Testis (tissue), 3 donors: ENCODE data around the gene GPR21. TPM values are rescaled to one million over a fixed set of nuclear protein-coding genes. Genes with fewer than 3 reads are reported as not detected.

ENCODE experiments used
- DNase-seq: peaks from one replicate; pipeline ENCODE4 v3.0.0-alpha.2; 2019
- H3K27ac ChIP-seq, 2 donors: fragments of 200-600 bp; sonication (generic); one replicate each; pipeline ENCODE4 v1.5.1; 2019
- H3K27me3 ChIP-seq: fragments of 200-600 bp; sonication (generic); one replicate; pipeline ENCODE4 v1.5.1; 2019
- H3K36me3 ChIP-seq: fragments of 200-600 bp; sonication (generic); one replicate; pipeline ENCODE4 v1.5.1; 2017; ENCODE audit warnings: low read depth; ENCODE audit errors: missing control alignments
- H3K4me1 ChIP-seq: fragments of 200-600 bp; sonication (generic); one replicate; pipeline ENCODE4 v1.5.1; 2019
- H3K4me3 ChIP-seq, 2 donors: fragments of 200-600 bp; sonication (generic); one replicate each; pipeline ENCODE4 v1.5.1; 2017 to 2019
- H3K9me3 ChIP-seq: fragments of 200-600 bp; sonication (generic); one replicate; pipeline ENCODE4 v1.5.1; 2017
- CTCF ChIP-seq, 3 experiments: fragments of 450-650 bp in 2 of 3; fragments of 200-600 bp in 1 of 3; sonication (generic) in 1 of 3; IDR thresholded peaks; one replicate each; pipeline ENCODE4 v1.5.1; 2016 to 2019; ENCODE audit warnings: antibody characterized with exemption in 3 of 3, mild to moderate bottlenecking in 2 of 3, moderate library complexity in 1 of 3
- POLR2A ChIP-seq: fragments of 450-650 bp; IDR thresholded peaks from one replicate; pipeline ENCODE4 v1.6.1; 2017; ENCODE audit warnings: antibody characterized with exemption, mild to moderate bottlenecking, moderate library complexity
- WGBS, 2 donors: methylation state at CpG; one replicate each; pipeline ENCODE4 v1.1.5; 2018; 5-methylcytosine and 5-hydroxymethylcytosine counted together
- intact Hi-C: fragments of 100-400 bp; cut with DNase I; formaldehyde crosslinking; loops from one replicate; pipeline ENCODE4 v1.15.1; 2023; ENCODE audit warnings: low total_unique reads
- polyA plus RNA-seq: library from polyadenylated mRNA; stranded (reverse); fragments of 350-450 nt; fragmentation: Illumina TruSeq; extraction: RNeasy Lipid Tissue Mini Kit (QIAGEN cat#74804); gene quantifications from one replicate; pipeline ENCODE4 v1.2.3, GENCODE V29; 2014; ENCODE audit warnings: low read depth, low replicate concordance; ENCODE audit not compliant: insufficient read depth
- total RNA-seq, 2 donors: library from RNA; depleted of rRNA; stranded (reverse); fragments of >200 nt; gene quantifications; one replicate each; pipeline ENCODE4 v1.2.3, GENCODE V29; 2016

GPR21 gene
- total and polyA plus RNA-seq, 3 donors from 2014 or later = 3.5 to 6.7 TPM; not detected in 1

- Histone ChIP-seq H3K27ac (peak overlapping the region; percentile 61 to 71), H3K4me1 (peaks cover 9% of the 10 kb centered on the region), H3K4me3 (no peak overlapping the region), H3K36me3 (no peaks in the 10 kb centered on the region), H3K9me3 (no peaks in the 10 kb centered on the region), H3K27me3 (no peaks in the 10 kb centered on the region)
- TF ChIP-seq POLR2A (no peak), CTCF (IDR thresholded peaks at IDR 0.05) (no peak)
- WGBS, 2 donors = 49 to 87% methylated on average over 2 of the region's 2 CpGs
- no peak for DNase-seq
- intact Hi-C loops = no loop called here
These were observed 30.0 kb upstream of the GPR21 start for GRCh38 chr9:123003466-123003865.

GRCh38 chr9:123005964-123006363 lies 27.5 kb upstream of the GPR21 start:
- Histone ChIP-seq H3K9me3 (no peaks in the 10 kb centered on the region), H3K27ac (no peak overlapping the region), H3K27me3 (no peaks in the 10 kb centered on the region), H3K4me3 (no peak overlapping the region), H3K4me1 (peaks cover 9% of the 10 kb centered on the region), H3K36me3 (no peaks in the 10 kb centered on the region)
- no peak for DNase-seq
- no peak for TF ChIP-seq CTCF (IDR thresholded peaks at IDR 0.05)
- no peak for TF ChIP-seq POLR2A
- intact Hi-C loops = no loop called here
- 57 to 90% methylated on average over 1 of the region's 1 CpG for WGBS, 2 donors

GRCh38 chr9:123007269-123007668 lies 26.2 kb upstream of the GPR21 start:
- no peak overlapping the region for H3K27ac ChIP-seq
- H3K4me3 ChIP-seq = no peak overlapping the region
- no peak for TF ChIP-seq CTCF (IDR thresholded peaks at IDR 0.05)
- TF ChIP-seq POLR2A = no peak
- H3K9me3 ChIP-seq = no peaks in the 10 kb centered on the region
- DNase-seq = no peak
- intact Hi-C loops = no loop called here
- H3K36me3 ChIP-seq = no peaks in the 10 kb centered on the region
- H3K27me3 ChIP-seq = no peaks in the 10 kb centered on the region
- peaks cover 9% of the 10 kb centered on the region for H3K4me1 ChIP-seq
- 80 to 82% methylated on average over 5 of the region's 5 CpGs for WGBS, 2 donors

- Histone ChIP-seq H3K27ac (no peak overlapping the region), H3K27me3 (no peaks in the 10 kb centered on the region), H3K4me1 (peaks cover 5% of the 10 kb centered on the region), H3K9me3 (no peaks in the 10 kb centered on the region), H3K36me3 (no peaks in the 10 kb centered on the region), H3K4me3 (no peak overlapping the region)
- intact Hi-C loops = no loop called here
- no peak for DNase-seq
- TF ChIP-seq POLR2A = no peak
- no peak for TF ChIP-seq CTCF (IDR thresholded peaks at IDR 0.05)
These were observed 24.6 kb upstream of the GPR21 start for GRCh38 chr9:123008909-123009308.

- Histone ChIP-seq H3K4me1 (no peaks in the 10 kb centered on the region), H3K4me3 (no peak overlapping the region), H3K9me3 (no peaks in the 10 kb centered on the region), H3K36me3 (no peaks in the 10 kb centered on the region), H3K27ac (no peak overlapping the region), H3K27me3 (no peaks in the 10 kb centered on the region)
- intact Hi-C loops = no loop called here
- WGBS, 2 donors = 89 to 91% methylated on average over 3 of the region's 3 CpGs
- TF ChIP-seq CTCF (IDR thresholded peaks at IDR 0.05) = no peak
- no peak for TF ChIP-seq POLR2A
- no peak for DNase-seq
These were observed 22.1 kb upstream of the GPR21 start for GRCh38 chr9:123011380-123011779.
